Mesothelial cell of epicardium (in vitro differentiated cells): ENCODE results near the gene ARHGAP44. TPM values are rescaled to one million over a fixed set of nuclear protein-coding genes. Genes with fewer than 3 reads are reported as not detected.

Experiments
- DNase-seq, 2 experiments: peaks; one replicate each; pipeline ENCODE4 v3.0.0; 2021; ENCODE audit warnings: low spot score in 2 of 2; ENCODE audit not compliant: unreplicated experiment in 2 of 2
- H3K27ac Mint-ChIP-seq: 2 replicates; pipeline ENCODE4 v1.8.0; 2021; ENCODE audit warnings: mixed read lengths
- H3K27me3 Mint-ChIP-seq: 2 replicates; pipeline ENCODE4 v1.8.0; 2021; ENCODE audit warnings: low read depth, mixed read lengths
- H3K36me3 Mint-ChIP-seq: 2 replicates; pipeline ENCODE4 v1.8.0; 2021; ENCODE audit warnings: mixed read lengths
- H3K4me1 Mint-ChIP-seq: 2 replicates; pipeline ENCODE4 v1.8.0; 2021; ENCODE audit warnings: mixed read lengths
- H3K4me3 Mint-ChIP-seq: 2 replicates; pipeline ENCODE4 v1.8.0; 2021; ENCODE audit warnings: mild to moderate bottlenecking, moderate library complexity, mixed read lengths
- H3K9me3 Mint-ChIP-seq: 2 replicates; pipeline ENCODE4 v1.8.0; 2021; ENCODE audit warnings: mixed read lengths
- total RNA-seq: library from RNA; stranded (reverse); gene quantifications from 3 replicates; pipeline ENCODE4 v1.2.1, GENCODE V29; 2021
- TF ChIP-seq, protein P1 (sequence below): fragments of 200-600 bp; sonication (generic); IDR thresholded peaks from one replicate; pipeline ENCODE4 v1.5.0; 2021; ENCODE audit warnings: antibody characterized with exemption; ENCODE audit not compliant: unreplicated experiment

Gene ARHGAP44
- total RNA-seq, 1 donor from 2014 or later = 11.7 TPM

- Mint-ChIP-seq H3K4me3 (no peak overlapping the region), H3K27ac (no peak overlapping the region), H3K4me1 (no peaks in the 10 kb centered on the region), H3K36me3 (peaks cover 24% of the 10 kb centered on the region), H3K27me3 (no peaks in the 10 kb centered on the region), H3K9me3 (no peaks in the 10 kb centered on the region)
- TF ChIP-seq, protein P1, sequence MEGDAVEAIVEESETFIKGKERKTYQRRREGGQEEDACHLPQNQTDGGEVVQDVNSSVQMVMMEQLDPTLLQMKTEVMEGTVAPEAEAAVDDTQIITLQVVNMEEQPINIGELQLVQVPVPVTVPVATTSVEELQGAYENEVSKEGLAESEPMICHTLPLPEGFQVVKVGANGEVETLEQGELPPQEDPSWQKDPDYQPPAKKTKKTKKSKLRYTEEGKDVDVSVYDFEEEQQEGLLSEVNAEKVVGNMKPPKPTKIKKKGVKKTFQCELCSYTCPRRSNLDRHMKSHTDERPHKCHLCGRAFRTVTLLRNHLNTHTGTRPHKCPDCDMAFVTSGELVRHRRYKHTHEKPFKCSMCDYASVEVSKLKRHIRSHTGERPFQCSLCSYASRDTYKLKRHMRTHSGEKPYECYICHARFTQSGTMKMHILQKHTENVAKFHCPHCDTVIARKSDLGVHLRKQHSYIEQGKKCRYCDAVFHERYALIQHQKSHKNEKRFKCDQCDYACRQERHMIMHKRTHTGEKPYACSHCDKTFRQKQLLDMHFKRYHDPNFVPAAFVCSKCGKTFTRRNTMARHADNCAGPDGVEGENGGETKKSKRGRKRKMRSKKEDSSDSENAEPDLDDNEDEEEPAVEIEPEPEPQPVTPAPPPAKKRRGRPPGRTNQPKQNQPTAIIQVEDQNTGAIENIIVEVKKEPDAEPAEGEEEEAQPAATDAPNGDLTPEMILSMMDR = no peak
- no peak for DNase-seq
These were observed 216.2 kb downstream of the ARHGAP44 start for GRCh38 chr17:13005530-13005929.

GRCh38 chr17:13008461-13008860, 219.2 kb downstream of the ARHGAP44 start:
- Mint-ChIP-seq H3K27ac (no peak overlapping the region), H3K27me3 (no peaks in the 10 kb centered on the region), H3K36me3 (peaks cover 41% of the 10 kb centered on the region), H3K9me3 (no peaks in the 10 kb centered on the region), H3K4me1 (no peaks in the 10 kb centered on the region), H3K4me3 (no peak overlapping the region)
- TF ChIP-seq, protein P1 = no peak
- no peak for DNase-seq

DNA sequence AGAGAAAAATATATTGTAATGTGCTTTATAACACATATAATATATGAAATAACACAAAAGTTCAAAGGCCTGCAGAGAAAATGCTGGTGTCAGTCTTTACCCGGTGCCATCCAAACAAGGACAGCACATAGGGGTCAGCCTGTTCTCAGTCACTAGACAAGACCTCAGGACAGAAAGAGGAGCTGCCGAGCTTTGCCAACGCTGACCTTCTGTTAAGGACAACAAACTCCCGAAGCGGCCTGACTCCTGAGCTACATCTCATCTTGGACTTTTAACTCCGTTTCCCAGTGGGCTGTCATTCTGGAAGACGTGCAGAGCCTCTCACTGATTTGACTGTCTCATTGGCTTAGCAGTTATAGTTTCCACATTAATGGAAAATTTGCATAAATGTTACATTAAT, 221.7 kb downstream of the ARHGAP44 start:
- peaks cover 54% of the 10 kb centered on the region for H3K36me3 Mint-ChIP-seq

DNA sequence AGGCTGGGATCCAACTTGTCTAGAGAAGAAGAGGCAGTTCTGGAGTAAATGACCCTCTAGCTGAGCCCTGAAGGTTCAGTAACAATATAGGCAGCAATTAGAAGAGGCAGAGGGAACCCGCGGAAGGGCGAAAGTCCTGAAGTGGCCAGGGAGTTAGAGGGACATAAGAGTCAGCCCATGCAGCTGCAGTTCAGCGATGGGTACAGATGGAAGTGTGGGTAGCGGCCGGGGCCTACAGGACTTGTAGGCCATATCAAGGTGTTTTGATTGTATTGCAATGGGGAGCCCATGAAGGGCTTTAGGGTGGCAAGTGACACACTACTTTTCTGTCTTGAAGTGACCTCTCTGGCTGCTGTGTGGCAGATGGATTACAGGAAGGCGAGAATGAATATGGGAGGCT, 225.5 kb downstream of the ARHGAP44 start:
- Mint-ChIP-seq H3K9me3 (no peaks in the 10 kb centered on the region), H3K27me3 (no peaks in the 10 kb centered on the region), H3K4me3 (no peak overlapping the region), H3K4me1 (peaks cover 11% of the 10 kb centered on the region), H3K36me3 (peaks cover 45% of the 10 kb centered on the region), H3K27ac (no peak overlapping the region)
- DNase-seq = no peak
- TF ChIP-seq, protein P1 = no peak

More for the DNA sequence above, 221.7 kb downstream of the ARHGAP44 start:
- Mint-ChIP-seq H3K27me3 (no peaks in the 10 kb centered on the region), H3K4me1 (no peaks in the 10 kb centered on the region), H3K4me3 (no peak overlapping the region), H3K27ac (no peak overlapping the region), H3K9me3 (no peaks in the 10 kb centered on the region)
- no peak for DNase-seq
- TF ChIP-seq, protein P1 = no peak

GRCh38 chr17:13016881-13017654, 227.8 kb downstream of the ARHGAP44 start:
- TF ChIP-seq, protein P1 = no peak
- Mint-ChIP-seq H3K4me1 (peaks cover 11% of the 10 kb centered on the region), H3K27ac (peak overlapping the region; percentile 88), H3K36me3 (peaks cover 27% of the 10 kb centered on the region), H3K27me3 (no peaks in the 10 kb centered on the region), H3K9me3 (no peaks in the 10 kb centered on the region), H3K4me3 (peak overlapping the region; percentile 94)
- no peak for DNase-seq
